HG03159 (cell line): ENCODE measurements around the gene ZNF576.
"Not testable (repeated sequence)": the region's sequence is repeated elsewhere in the genome, so short reads cannot be mapped to it uniquely, and the experiment has no call there.

ENCODE experiments used
- ATAC-seq: cut with Tn5 transposase; IDR thresholded peaks from one replicate; pipeline ENCODE4 v1.9.1; 2021; ENCODE audit warnings: mild to moderate bottlenecking, moderate library complexity; ENCODE audit not compliant: unreplicated experiment

Gene ZNF576

GRCh38 chr19:43644181-43644580 lies 47.8 kb downstream of the ZNF576 start:
- ATAC-seq: no peak

GRCh38 chr19:43648633-43649032 lies 52.2 kb downstream of the ZNF576 start:
- no peak for ATAC-seq

- no peak for ATAC-seq
These were observed 53.1 kb downstream of the ZNF576 start for GRCh38 chr19:43649514-43649913.

GRCh38 chr19:43650276-43650675 lies 53.9 kb downstream of the ZNF576 start:
- not testable (repeated sequence) for ATAC-seq
